SK-N-MC (cell line): Measurements from ENCODE around the gene IFNA8.

Experiments used
- DNase-seq: peaks from one replicate; pipeline ENCODE4 v3.0.0-alpha.2; 2011; ENCODE audit warnings: low read depth, low spot score
- H3K27ac ChIP-seq: fragments of 200-600 bp; sonication (generic); 2 replicates; pipeline ENCODE4 v1.5.1; 2016; ENCODE audit warnings: mixed run types
- H3K36me3 ChIP-seq: fragments of 200-600 bp; sonication (generic); 2 replicates; pipeline ENCODE4 v1.6.1; 2017; ENCODE audit warnings: antibody characterized with exemption, low read length, mixed read lengths; ENCODE audit not compliant: insufficient read depth
- H3K4me3 ChIP-seq: fragments of 200-600 bp; sonication (generic); 2 replicates; pipeline ENCODE4 v1.5.1; 2016
- H3K9ac ChIP-seq: fragments of 200-600 bp; sonication (generic); 2 replicates; pipeline ENCODE4 v1.8.0; 2017; ENCODE audit warnings: mixed run types, mixed read lengths; ENCODE audit not compliant: insufficient read length
- H3K9me3 ChIP-seq: fragments of 200-600 bp; sonication (generic); 2 replicates; pipeline ENCODE4 v1.6.1; 2017; ENCODE audit warnings: low read depth, mild to moderate bottlenecking, antibody characterized with exemption, low read length, moderate library complexity, mixed read lengths
- EZH2 ChIP-seq: fragments of 200-600 bp; sonication (generic); IDR thresholded peaks from one replicate; pipeline ENCODE4 v1.6.1; 2017; ENCODE audit warnings: antibody characterized with exemption
- FOXP2 ChIP-seq: optimal IDR thresholded peaks from 2 replicates; pipeline ENCODE3; 2011; ENCODE audit warnings: mild to moderate bottlenecking, moderate library complexity; ENCODE audit not compliant: insufficient read depth; ENCODE audit errors: extremely low read length, control extremely low read depth
- POLR2AphosphoS5 ChIP-seq: IDR thresholded peaks from 2 replicates; pipeline ENCODE4 v1.6.1; 2012; ENCODE audit warnings: mild to moderate bottlenecking, low read depth, low read length, borderline replicate concordance

The IFNA8 gene

GRCh38 chr9:21395778-21396717 lies 12.9 kb upstream of the IFNA8 start:
- DNase-seq: no peak
- peak overlapping the region; percentile 95 for H3K4me3 ChIP-seq
- peak overlapping the region; percentile 84 for H3K9ac ChIP-seq

GRCh38 chr9:21398955-21399489 lies 9.9 kb upstream of the IFNA8 start:
- Histone ChIP-seq H3K9me3 (no peaks in the 10 kb centered on the region), H3K27ac (no peak overlapping the region), H3K36me3 (no peaks in the 10 kb centered on the region), H3K9ac (no peak overlapping the region), H3K4me3 (no peak overlapping the region)
- no peak for TF ChIP-seq POLR2AphosphoS5
- no peak for TF ChIP-seq EZH2
- no peak for DNase-seq

More at GRCh38 chr9:21395778-21396717, 12.9 kb upstream of the IFNA8 start:
- TF ChIP-seq FOXP2: no peak
- TF ChIP-seq EZH2: no peak
- TF ChIP-seq POLR2AphosphoS5: no peak
- Histone ChIP-seq H3K36me3 (no peaks in the 10 kb centered on the region), H3K27ac (no peak overlapping the region), H3K9me3 (no peaks in the 10 kb centered on the region)

DNA sequence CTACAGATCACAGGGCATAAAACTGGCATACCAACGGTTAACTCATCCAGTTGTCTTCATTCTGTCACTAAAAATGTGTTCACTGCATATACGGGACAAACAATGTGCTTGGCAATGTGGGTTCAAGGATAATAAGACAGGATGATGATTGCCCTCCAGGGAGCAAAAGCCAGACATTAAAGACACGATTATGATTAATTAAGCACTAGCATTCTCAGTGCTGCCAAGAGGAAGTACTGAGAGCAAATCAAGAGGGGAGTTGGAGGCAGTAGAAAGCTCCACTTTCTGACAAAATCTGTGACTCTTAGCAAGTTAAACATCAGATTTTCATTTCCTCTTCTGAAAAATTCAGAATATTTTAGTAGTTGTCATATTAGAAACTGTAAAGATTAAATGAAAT lies 9.0 kb upstream of the IFNA8 start:
- no peaks in the 10 kb centered on the region for H3K9me3 ChIP-seq
- H3K4me3 ChIP-seq: no peak overlapping the region
- no peak overlapping the region for H3K9ac ChIP-seq
- no peak for DNase-seq
- no peak overlapping the region for H3K27ac ChIP-seq
- no peaks in the 10 kb centered on the region for H3K36me3 ChIP-seq
- TF ChIP-seq POLR2AphosphoS5 (no peak), FOXP2 (no peak), EZH2 (no peak)

DNA sequence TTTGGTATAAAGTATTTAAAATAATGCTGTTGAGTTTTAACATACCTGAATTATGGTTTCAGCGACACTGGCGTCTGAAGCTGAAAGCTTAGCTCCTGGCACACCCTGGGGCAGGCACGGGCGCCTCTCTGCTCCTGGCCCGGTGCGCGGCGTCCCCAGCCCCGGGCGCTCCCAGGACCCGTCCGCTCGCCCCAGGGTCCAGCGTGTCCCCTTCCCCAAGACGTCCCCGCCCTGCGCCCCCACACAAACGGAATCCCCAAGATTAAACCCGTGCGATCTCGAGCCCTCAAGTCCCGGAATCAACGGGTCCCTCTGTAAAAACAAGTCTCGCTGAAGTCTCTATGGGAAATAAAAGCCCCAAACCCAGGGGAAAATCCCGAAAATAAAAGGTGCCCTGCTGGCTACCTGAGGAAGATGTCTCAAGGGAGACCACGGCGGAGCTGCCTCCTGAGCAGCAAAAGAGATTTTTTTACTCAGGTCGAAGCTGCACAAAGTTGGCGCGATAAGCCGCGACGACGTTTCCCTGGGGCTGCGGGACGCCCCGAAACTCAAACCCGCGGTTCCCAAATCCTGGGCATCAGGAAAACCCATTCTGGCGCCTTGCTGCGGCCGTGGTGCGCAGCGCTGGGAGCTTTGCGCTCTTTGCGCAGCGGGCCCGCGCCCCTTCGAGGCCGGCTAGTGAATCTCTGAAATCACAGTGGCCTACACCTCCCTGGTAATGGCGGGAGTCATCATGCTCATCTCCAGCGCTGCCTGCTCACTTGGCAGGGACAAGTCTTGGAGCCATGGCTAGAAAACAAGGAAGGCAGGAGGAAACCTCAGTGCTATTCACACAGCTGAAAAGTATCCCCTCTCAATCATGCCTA lies 6.3 kb upstream of the IFNA8 start:
- no peak for DNase-seq
- TF ChIP-seq FOXP2 (no peak), POLR2AphosphoS5 (no peak), EZH2 (no peak)
- no peaks in the 10 kb centered on the region for H3K9me3 ChIP-seq
- no peak overlapping the region for H3K4me3 ChIP-seq
- no peaks in the 10 kb centered on the region for H3K36me3 ChIP-seq
- H3K9ac ChIP-seq: no peak overlapping the region
- no peak overlapping the region for H3K27ac ChIP-seq

GRCh38 chr9:21404146-21404545 lies 4.8 kb upstream of the IFNA8 start:
- TF ChIP-seq POLR2AphosphoS5: no peak
- Histone ChIP-seq H3K9me3 (no peaks in the 10 kb centered on the region), H3K9ac (no peak overlapping the region), H3K4me3 (no peak overlapping the region), H3K36me3 (no peaks in the 10 kb centered on the region), H3K27ac (no peak overlapping the region)
- DNase-seq: no peak

- TF ChIP-seq POLR2AphosphoS5 (no peak), FOXP2 (no peak), EZH2 (no peak)
- Histone ChIP-seq H3K4me3 (no peak overlapping the region), H3K9me3 (no peaks in the 10 kb centered on the region), H3K9ac (no peak overlapping the region), H3K36me3 (no peaks in the 10 kb centered on the region), H3K27ac (no peak overlapping the region)
- no peak for DNase-seq
Measured at GRCh38 chr9:21412107-21412506, 3.2 kb downstream of the IFNA8 start.

- TF ChIP-seq EZH2 (no peak), POLR2AphosphoS5 (no peak), FOXP2 (no peak)
Measured at GRCh38 chr9:21413151-21413550, 4.2 kb downstream of the IFNA8 start.

DNA sequence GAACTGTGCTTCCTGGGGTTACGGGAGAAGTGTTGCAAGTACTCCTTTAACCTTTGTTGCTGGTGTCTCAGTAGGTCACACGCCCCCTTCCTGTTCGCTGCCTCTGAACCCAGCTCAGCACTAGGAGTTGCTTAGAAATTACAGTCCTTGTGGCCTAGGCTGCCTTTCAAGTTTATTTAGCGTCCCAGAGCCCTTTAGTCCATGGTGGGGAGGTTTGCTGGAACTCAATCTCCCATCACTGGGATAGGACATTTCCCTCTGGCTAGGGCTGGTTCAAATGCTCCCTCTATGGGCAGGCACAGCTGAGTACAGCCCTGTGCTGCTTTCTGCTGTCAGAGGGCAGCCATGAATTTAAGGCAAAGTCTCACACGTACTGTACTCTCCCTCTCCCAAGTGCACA lies 4.7 kb downstream of the IFNA8 start:
- no peak overlapping the region for H3K4me3 ChIP-seq
- H3K27ac ChIP-seq: no peak overlapping the region
- no peak for DNase-seq
- no peak overlapping the region for H3K9ac ChIP-seq
- no peak for TF ChIP-seq POLR2AphosphoS5
- TF ChIP-seq EZH2: no peak
- TF ChIP-seq FOXP2: no peak
- no peaks in the 10 kb centered on the region for H3K9me3 ChIP-seq
- H3K36me3 ChIP-seq: no peaks in the 10 kb centered on the region

More at GRCh38 chr9:21413151-21413550, 4.2 kb downstream of the IFNA8 start:
- H3K9ac ChIP-seq: no peak overlapping the region
- DNase-seq: no peak
- no peak overlapping the region for H3K27ac ChIP-seq
- H3K36me3 ChIP-seq: no peaks in the 10 kb centered on the region
- no peaks in the 10 kb centered on the region for H3K9me3 ChIP-seq
- H3K4me3 ChIP-seq: no peak overlapping the region
